ENCODE measurements around the gene MYOZ1. TPM values are rescaled to one million over a fixed set of nuclear protein-coding genes. Genes with fewer than 3 reads are reported as not detected.

Gene MYOZ1
- total RNA-seq, 1 experiment from 2014 or later = not detected

DNA sequence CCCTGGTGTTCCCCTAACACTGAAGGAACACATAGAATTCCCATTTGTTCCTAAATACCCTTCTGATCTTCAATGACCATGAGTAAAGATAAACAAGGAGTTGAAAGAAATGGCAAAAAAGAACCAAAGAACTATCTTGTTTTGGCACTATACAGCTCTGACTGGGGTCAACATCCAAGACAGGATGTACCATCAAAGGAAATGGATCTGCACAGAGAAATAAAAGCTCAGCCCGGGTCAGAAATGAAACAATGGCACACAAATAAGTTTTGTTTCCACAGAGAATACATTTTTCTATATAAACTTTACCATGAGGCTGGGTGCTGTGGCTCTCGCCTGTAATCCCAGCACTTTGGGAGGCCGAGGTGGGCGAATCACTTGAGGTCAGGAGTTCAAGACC lies 32.2 kb downstream of the MYOZ1 start:
- ChIA-PET RAD21 (ENCODE audit: low non-redundant PET in 1 of 2, low total read pairs in 2 of 2, uncharacterized antibody in 2 of 2, unreplicated experiment in 2 of 2) (no interaction called here), POLR2A (no interaction called here), CTCF (no interaction called here)
- Histone ChIP-seq H3K4me2 (ENCODE audit: low read length) (no peak overlapping the region), H3K27ac (ENCODE audit: low read depth, low read length) (no peak overlapping the region), H3K9ac (ENCODE audit: low read length) (no peak overlapping the region), H3K36me3 (ENCODE audit: control insufficient read depth in 1 of 2, insufficient read depth in 2 of 2, low read length in 2 of 2) (no peaks in the 10 kb centered on the region), H3K79me2 (ENCODE audit: insufficient read depth, low read length) (no peaks in the 10 kb centered on the region; the same call in 1 of the 2 replicates), H3K9me2 (ENCODE audit: insufficient read depth) (no peaks in the 10 kb centered on the region), H2AFZ (ENCODE audit: low read depth, low read length, poor library complexity, severe bottlenecking) (no peak overlapping the region), H3K4me3 (replicated peaks in 1 of 2; ENCODE audit: low read depth in 1 of 2, low read length in 2 of 2) (no peak overlapping the region), H3K9me3 (ENCODE audit: control insufficient read depth in 1 of 2, insufficient read depth in 1 of 2, low read depth in 1 of 2, low read length in 2 of 2) (no peaks in the 10 kb centered on the region), H3K4me1 (ENCODE audit: control insufficient read depth in 1 of 2, insufficient read depth in 2 of 2, low read length in 2 of 2) (no peaks in the 10 kb centered on the region), H4K20me1 (ENCODE audit: insufficient read depth) (no peaks in the 10 kb centered on the region), H3K27me3 (ENCODE audit: insufficient read depth, low read length) (no peaks in the 10 kb centered on the region)
- no TSS peak for BruUV-seq (replicated peaks)
- intact Hi-C loops (cut with micrococcal nuclease) = no loop called here
- ATAC-seq (no peak), DNase-seq (ENCODE audit: low read depth, low spot score) (no peak)
- TF ChIP-seq EZH2 (IDR thresholded peaks at IDR 0.05) = no peak
- TF ChIP-seq MAX (IDR thresholded peaks at IDR 0.05) = no peak
- TF ChIP-seq FOSL1 (IDR thresholded peaks at IDR 0.05; ENCODE audit: low read depth) = no peak
- no peak for TF ChIP-seq CBX3 (IDR thresholded peaks at IDR 0.05; ENCODE audit: low read depth)
- TF ChIP-seq ELF1 (IDR thresholded peaks at IDR 0.05; ENCODE audit: borderline replicate concordance, low read depth) = no peak
- TF ChIP-seq JUND (IDR thresholded peaks at IDR 0.05) = no peak
- no peak for TF ChIP-seq ZFX (IDR thresholded peaks at IDR 0.05)
- TF ChIP-seq CEBPB (IDR thresholded peaks at IDR 0.05; ENCODE audit: low read depth) = no peak
- TF ChIP-seq TCF7L2 (IDR thresholded peaks at IDR 0.05; ENCODE audit: borderline replicate concordance, extremely low read depth, insufficient read depth, insufficient read length) = no peak
- no peak for TF ChIP-seq SRF (IDR thresholded peaks at IDR 0.05; ENCODE audit: low read depth)
- no peak for TF ChIP-seq CTCF (IDR thresholded peaks at IDR 0.05 in 2 of 3, conservative IDR thresholded peaks at IDR 0.05 in 1 of 3; ENCODE audit: borderline replicate concordance in 1 of 3, insufficient read depth in 1 of 3, low read depth in 2 of 3, low read length in 2 of 3)
